GM12801 (cell line): ENCODE measurements around the gene LIPG.

Experiments used
- TF ChIP-seq, protein P1 (sequence below): IDR thresholded peaks from one replicate; pipeline ENCODE4 v1.5.1; 2011; ENCODE audit warnings: control low read depth; ENCODE audit not compliant: insufficient read length; ENCODE audit errors: extremely low read depth

Gene LIPG

DNA sequence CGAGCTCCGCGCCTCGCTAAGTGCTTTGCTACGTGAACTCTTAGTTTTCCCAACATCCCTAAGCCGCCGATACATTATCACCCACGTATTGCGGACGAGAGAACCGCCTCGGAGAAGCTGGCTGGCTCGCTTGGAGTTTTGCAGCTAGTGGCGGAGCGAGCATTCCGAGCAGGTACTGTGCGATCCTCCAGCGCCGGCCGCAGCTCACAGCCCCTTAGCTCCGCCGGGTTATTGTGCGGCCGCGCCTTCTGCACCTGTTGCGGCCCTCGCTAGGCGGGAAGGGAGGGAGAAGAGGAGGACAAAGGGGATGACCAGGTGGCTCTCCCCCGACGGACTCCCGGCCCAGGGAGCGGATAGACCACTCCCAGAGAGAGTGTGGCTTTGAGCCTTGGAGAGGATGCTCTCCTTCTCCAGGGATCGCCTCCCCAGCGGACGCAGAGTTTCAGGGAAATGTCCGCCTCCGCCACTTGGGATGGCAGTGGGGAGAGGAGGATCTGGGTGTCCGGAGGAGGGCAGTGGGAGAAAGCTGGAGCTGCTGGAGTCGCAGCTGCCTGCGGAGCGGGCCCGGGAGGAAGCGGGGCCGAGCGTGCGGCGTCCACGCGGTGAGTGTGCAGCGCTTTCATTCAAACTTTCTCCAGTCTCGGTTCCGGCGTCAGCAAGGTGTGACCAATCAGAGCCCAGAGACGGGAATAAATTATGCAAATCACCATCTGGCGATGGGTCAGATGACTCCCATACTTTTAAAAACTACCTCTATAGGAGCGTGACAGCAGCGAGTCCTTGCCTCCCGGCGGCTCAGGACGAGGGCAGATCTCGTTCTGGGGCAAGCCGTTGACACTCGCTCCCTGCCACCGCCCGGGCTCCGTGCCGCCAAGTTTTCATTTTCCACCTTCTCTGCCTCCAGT, at the start of gene LIPG:
Gene LIPG, plus strand, starts transcription at position 769 of the 905 bp plus-strand sequence. CDS start 252 bp downstream, outside the sequence.
- TF ChIP-seq, protein P1, sequence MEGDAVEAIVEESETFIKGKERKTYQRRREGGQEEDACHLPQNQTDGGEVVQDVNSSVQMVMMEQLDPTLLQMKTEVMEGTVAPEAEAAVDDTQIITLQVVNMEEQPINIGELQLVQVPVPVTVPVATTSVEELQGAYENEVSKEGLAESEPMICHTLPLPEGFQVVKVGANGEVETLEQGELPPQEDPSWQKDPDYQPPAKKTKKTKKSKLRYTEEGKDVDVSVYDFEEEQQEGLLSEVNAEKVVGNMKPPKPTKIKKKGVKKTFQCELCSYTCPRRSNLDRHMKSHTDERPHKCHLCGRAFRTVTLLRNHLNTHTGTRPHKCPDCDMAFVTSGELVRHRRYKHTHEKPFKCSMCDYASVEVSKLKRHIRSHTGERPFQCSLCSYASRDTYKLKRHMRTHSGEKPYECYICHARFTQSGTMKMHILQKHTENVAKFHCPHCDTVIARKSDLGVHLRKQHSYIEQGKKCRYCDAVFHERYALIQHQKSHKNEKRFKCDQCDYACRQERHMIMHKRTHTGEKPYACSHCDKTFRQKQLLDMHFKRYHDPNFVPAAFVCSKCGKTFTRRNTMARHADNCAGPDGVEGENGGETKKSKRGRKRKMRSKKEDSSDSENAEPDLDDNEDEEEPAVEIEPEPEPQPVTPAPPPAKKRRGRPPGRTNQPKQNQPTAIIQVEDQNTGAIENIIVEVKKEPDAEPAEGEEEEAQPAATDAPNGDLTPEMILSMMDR, result no peak

DNA sequence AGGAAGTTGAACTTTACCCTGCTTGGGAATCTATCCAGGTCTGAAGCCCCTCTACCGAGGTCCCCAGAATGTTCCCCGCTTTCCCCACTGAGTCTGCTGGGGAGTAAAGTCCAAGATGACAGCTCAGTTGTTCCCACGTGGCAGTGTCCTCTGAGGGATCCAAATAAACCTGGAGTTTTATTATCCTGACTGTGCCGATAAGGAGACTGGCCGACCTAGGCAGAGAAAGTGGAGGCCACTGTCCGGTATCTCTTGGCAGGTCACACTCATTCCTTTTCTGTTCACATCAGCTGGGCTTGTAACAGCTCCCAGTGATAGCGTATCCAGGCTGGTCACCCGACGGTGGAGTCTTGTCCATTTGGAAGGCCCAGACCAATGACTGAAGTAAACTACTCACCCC, 47.3 kb upstream of the LIPG start:
- TF ChIP-seq, protein P1, result no peak

DNA sequence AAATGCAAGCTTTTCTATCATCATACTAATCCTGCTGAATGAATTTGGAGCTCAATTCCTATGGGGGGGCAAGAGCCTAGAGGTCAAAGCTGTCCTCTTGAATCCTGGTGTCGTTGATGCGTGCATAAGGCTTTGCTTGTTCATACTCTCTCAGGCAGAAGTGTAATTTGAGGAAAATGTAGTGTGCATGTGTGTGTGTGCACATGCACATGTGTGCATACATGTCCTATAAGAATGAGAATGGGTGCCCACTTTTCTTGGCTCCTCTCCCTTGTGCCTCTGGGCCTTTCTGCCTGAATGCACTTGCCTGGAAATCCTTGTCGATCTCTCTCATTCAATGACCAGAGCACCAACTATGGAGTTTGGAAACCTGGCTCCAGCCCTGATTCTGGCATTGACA, 46.3 kb upstream of the LIPG start:
- TF ChIP-seq, protein P1, result no peak

DNA sequence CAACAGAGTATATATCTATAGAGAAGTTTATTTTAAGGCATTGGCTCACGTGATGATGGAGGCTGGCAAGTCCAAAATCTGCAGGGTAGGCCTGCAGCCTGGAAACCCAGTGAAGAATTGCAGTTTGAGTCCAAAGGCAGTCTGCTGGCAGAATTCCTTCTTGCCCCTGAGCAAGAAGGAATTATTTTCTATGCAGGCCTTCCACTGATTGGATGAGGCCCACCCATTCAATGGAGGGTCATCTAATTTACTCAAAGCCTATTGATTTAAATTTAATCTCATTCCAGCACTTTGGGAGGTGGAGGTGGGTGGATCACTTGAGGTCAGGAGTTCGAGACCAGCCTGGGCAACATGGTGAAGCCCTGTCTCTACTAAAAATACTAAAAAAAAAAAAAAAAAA, 44.4 kb upstream of the LIPG start:
- TF ChIP-seq, protein P1, result no peak

DNA sequence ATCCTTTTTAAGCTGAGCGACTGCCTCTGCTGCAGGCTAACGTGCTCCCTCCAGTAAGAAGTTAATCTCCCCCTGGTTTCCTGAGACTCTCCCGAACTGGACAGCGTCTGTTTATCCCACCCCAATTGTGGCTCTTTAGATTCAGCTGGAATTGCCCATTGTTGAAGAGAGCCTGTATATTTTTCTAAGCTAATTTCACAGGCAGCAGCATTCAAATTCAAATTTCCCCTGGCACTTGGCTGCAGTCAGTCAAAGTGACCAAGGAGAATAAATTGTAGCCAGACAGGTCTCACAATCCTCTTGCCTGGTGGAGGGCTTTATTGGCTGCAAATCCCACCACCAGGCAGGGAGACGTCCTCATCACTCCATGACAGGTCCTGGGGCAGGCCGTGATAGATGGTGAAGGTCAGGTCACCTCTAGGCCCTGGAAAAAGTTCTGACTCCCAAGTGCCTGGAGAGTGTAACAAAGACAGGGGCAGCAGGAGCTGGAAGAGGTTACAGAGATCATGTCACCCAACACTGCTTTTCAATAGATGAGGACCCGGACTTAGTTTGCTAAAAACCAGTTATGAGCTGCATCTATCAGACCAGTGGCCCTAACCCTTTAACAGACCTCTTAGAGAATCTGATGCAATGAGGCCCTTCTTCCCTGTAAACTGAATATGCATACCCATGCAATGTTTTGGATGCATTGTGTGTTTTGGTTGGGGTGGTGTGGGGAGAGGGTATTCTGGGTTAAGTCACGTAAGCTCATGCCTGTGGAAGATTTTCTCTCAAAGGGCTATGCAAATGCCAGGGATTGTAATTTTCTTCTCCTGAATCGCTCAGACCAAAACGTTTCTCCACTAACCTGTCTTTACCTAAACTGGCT, 42.5 kb upstream of the LIPG start:
- TF ChIP-seq, protein P1, result no peak

DNA sequence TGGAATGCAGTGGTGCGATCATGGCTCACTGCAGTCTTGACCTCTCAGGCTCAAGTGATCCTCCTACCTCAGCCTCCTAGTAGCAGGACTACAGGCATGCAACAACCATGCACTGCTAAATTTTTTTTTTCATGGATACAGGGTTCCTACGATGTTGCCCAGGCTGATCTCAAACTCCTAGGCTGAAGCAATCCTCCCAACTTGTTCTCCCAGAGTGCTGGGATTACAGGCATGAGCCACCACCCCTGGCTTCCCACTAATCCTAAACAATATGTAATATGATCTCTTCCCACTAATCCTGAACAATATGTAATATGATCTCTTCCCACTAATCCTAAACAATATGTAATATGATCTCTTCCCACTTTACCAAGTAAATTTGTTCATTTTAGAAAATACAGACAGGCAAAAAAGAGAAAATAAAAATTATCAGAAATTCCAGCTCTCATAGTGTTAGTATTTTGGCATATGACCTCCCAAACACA, 41.2 kb upstream of the LIPG start:
- TF ChIP-seq, protein P1, result no peak

DNA sequence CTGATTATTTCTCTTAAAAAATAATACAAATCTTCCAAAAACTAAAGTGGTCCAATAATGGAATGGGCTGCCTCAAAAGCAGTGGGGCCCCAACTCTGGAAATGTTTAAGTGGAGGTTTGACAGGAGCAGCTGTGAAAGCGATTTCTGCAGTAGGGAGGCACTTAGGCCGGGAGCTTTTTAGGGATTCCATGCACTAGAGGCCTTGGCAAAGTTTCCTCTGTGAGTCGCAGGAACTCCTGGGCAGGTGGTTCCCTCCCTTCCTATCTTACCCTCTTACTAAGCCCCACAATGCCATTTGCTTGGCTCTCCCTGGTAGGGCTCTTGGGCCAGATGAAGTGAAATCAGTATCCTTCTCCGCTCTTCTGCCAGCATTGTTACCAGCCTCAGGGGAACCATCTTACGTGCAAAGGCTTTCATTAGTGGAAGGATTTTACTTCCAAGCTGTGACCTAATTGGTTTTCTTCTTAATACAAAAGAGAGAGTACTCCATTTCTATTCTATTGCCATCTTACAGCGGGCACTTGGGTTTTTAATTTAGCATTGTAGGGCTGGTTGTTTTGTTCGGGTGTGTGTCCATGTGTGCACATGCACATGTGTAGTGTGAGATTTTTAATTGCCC, 40.5 kb upstream of the LIPG start:
- TF ChIP-seq, protein P1, result no peak
